ENCODE data around the gene DHX32. TPM values are rescaled to one million over a fixed set of nuclear protein-coding genes. Genes with fewer than 3 reads are reported as not detected.

The DHX32 gene
- polyA plus RNA-seq, 1 donor (not counting 4 experiments of a cell fraction or from before 2014, with no cell fraction given) = 48.3 TPM

DNA sequence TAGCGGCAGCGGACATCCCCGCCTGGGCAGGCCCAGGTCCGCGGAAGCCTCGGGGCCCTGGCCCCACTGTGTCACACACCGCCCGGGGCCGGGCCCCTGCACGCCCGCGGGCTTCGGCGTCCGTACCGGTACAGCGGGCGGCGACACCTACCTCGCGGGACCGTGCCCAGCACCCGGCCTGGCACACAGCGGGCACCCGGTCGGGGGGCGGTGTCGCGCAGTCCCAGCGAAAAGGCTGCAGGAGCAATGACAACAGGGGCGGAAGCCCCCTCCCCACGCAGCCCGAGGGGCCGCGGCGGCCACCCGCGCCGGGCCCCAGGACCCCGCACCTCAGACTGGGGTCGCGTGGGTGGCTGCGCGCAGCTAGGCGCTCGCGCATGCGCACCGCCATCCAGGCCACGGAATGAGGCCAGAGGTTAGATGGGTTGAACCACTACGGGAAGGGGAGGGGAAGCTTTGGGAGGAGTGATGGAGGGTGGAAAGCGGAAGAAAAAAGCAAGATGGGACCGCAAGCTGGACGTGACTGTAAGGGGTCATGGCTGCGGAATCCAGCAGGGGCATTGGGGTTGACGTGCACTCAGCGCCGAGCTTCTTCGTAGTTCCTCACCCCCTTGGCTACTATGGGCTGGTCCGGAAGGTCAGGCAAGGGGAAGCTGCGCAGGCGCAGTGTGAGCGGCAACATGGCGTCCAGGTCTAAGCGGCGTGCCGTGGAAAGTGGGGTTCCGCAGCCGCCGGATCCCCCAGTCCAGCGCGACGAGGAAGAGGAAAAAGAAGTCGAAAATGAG is 58.0 kb downstream of the DHX32 start, which contains the start of the genes BCCIP and UROS:
TSS of gene BCCIP (plus strand) at position 669 of the 785 bp plus-strand sequence. CDS start at position 681, 12 bp downstream.
TSS of gene UROS (minus strand) at position 381 of the 785 bp plus-strand sequence. CDS start 6,759 bp downstream, outside the sequence.
- peak within 1 kb of the TSS; percentile 94 for H3K9ac ChIP-seq (ENCODE audit: control insufficient read depth, extremely low read depth, insufficient read depth, low read length)
- FAIRE-seq (peak; percentile 29), DNase-seq (ENCODE audit: low read depth, low spot score) (peak; percentile 40)
- dilution Hi-C loops (cut with MboI; ENCODE audit: extremely low pct_ligation_motif_present, low sequenced_read_pairs) = no loop called here
- TF ChIP-seq, protein P1, sequence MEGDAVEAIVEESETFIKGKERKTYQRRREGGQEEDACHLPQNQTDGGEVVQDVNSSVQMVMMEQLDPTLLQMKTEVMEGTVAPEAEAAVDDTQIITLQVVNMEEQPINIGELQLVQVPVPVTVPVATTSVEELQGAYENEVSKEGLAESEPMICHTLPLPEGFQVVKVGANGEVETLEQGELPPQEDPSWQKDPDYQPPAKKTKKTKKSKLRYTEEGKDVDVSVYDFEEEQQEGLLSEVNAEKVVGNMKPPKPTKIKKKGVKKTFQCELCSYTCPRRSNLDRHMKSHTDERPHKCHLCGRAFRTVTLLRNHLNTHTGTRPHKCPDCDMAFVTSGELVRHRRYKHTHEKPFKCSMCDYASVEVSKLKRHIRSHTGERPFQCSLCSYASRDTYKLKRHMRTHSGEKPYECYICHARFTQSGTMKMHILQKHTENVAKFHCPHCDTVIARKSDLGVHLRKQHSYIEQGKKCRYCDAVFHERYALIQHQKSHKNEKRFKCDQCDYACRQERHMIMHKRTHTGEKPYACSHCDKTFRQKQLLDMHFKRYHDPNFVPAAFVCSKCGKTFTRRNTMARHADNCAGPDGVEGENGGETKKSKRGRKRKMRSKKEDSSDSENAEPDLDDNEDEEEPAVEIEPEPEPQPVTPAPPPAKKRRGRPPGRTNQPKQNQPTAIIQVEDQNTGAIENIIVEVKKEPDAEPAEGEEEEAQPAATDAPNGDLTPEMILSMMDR (optimal IDR thresholded peaks at IDR 0.05 in 1 of 3, IDR thresholded peaks at IDR 0.05 in 1 of 3, conservative IDR thresholded peaks at IDR 0.05 in 1 of 3; ENCODE audit: extremely low read depth in 1 of 3, insufficient read depth in 2 of 3, low read length in 3 of 3) = no peak
- no peak for TF ChIP-seq EZH2 (IDR thresholded peaks at IDR 0.05; ENCODE audit: low read length)
- peak within 1 kb of the TSS; percentile 100 for H2AFZ ChIP-seq (ENCODE audit: control insufficient read depth, low read length)
- H3K27ac ChIP-seq (ENCODE audit: control insufficient read depth, insufficient read depth, low read length) = peak within 1 kb of the TSS; percentile 99
- H3K36me3 ChIP-seq (ENCODE audit: control insufficient read depth in 2 of 2, extremely low read depth in 1 of 2, insufficient read depth in 2 of 2, low read length in 2 of 2) = peaks cover 2 to 3% of the 10 kb centered on the region in 2 experiments
- H3K9me3 ChIP-seq (ENCODE audit: control insufficient read depth, low read depth, low read length) = no peaks in the 10 kb centered on the region
- peak within 1 kb of the TSS; percentile 88 for H3K4me2 ChIP-seq (ENCODE audit: control insufficient read depth, extremely low read depth, insufficient read depth, low read depth, low read length)
- H4K20me1 ChIP-seq (ENCODE audit: control insufficient read depth, extremely low read depth, insufficient read depth, low read length) = no peaks in the 10 kb centered on the region
- H3K9me1 ChIP-seq (ENCODE audit: control insufficient read depth, extremely low read depth, insufficient read depth, low read length) = no peaks in the 10 kb centered on the region
- H3K79me2 ChIP-seq (ENCODE audit: control insufficient read depth, insufficient read depth, low read length) = peaks cover 56% of the 10 kb centered on the region
- H3K27me3 ChIP-seq (ENCODE audit: control insufficient read depth, extremely low read depth, insufficient read depth, low read length) = no peaks in the 10 kb centered on the region
- peaks cover 19% of the 10 kb centered on the region for H3K4me1 ChIP-seq (ENCODE audit: control insufficient read depth, extremely low read depth, insufficient read depth, low read length)
- peak within 1 kb of the TSS; percentile 82 to 99 (median 98) for H3K4me3 ChIP-seq (ENCODE audit: control insufficient read depth in 2 of 3, extremely low read depth in 1 of 3, insufficient read depth in 2 of 3, low read depth in 1 of 3, low read length in 3 of 3)

DNA sequence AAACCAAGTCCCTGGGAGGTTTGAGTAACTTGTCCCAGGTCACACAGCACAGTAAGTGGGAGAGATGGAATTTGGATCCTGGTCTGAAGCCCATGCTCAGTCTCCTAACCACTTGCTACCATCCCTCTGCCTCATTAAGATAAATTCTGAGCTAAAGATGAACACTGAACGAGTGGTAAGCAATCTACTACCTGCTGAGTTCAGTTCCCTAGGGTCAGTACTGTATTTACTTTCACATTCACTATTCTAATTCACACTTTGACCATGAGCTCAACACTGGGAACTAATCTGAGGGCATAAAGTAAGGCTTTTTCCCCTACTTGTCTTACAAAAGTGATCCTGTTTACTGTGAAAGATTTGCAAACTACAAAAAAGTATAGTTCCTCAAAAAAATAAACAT is 60.4 kb downstream of the DHX32 start:
- dilution Hi-C loops (cut with MboI; ENCODE audit: extremely low pct_ligation_motif_present, low sequenced_read_pairs) = no loop called here

More for the DNA sequence above, 60.4 kb downstream of the DHX32 start:
- H3K9me3 ChIP-seq (ENCODE audit: control insufficient read depth, low read depth, low read length) = no peaks in the 10 kb centered on the region
- no peak overlapping the region for H2AFZ ChIP-seq (ENCODE audit: control insufficient read depth, low read length)
- TF ChIP-seq EZH2 (IDR thresholded peaks at IDR 0.05; ENCODE audit: low read length) = no peak
- TF ChIP-seq, protein P1 (optimal IDR thresholded peaks at IDR 0.05 in 1 of 3, IDR thresholded peaks at IDR 0.05 in 1 of 3, conservative IDR thresholded peaks at IDR 0.05 in 1 of 3; ENCODE audit: extremely low read depth in 1 of 3, insufficient read depth in 2 of 3, low read length in 3 of 3) = no peak
- peaks cover 15% of the 10 kb centered on the region for H3K4me1 ChIP-seq (ENCODE audit: control insufficient read depth, extremely low read depth, insufficient read depth, low read length)
- no peak overlapping the region for H3K4me3 ChIP-seq (ENCODE audit: control insufficient read depth in 2 of 3, extremely low read depth in 1 of 3, insufficient read depth in 2 of 3, low read depth in 1 of 3, low read length in 3 of 3)
- H3K27me3 ChIP-seq (ENCODE audit: control insufficient read depth, extremely low read depth, insufficient read depth, low read length) = no peaks in the 10 kb centered on the region
- no peak overlapping the region for H3K27ac ChIP-seq (ENCODE audit: control insufficient read depth, insufficient read depth, low read length)
- no peaks in the 10 kb centered on the region for H3K9me1 ChIP-seq (ENCODE audit: control insufficient read depth, extremely low read depth, insufficient read depth, low read length)
- DNase-seq (ENCODE audit: low read depth, low spot score) (no peak), FAIRE-seq (no peak)
- H3K9ac ChIP-seq (ENCODE audit: control insufficient read depth, extremely low read depth, insufficient read depth, low read length) = no peak overlapping the region
- H3K79me2 ChIP-seq (ENCODE audit: control insufficient read depth, insufficient read depth, low read length) = peaks cover 42% of the 10 kb centered on the region
- H3K36me3 ChIP-seq (ENCODE audit: control insufficient read depth in 2 of 2, extremely low read depth in 1 of 2, insufficient read depth in 2 of 2, low read length in 2 of 2) = peaks cover 5 to 7% of the 10 kb centered on the region in 2 experiments
- no peak overlapping the region for H3K4me2 ChIP-seq (ENCODE audit: control insufficient read depth, extremely low read depth, insufficient read depth, low read depth, low read length)
- H4K20me1 ChIP-seq (ENCODE audit: control insufficient read depth, extremely low read depth, insufficient read depth, low read length) = no peaks in the 10 kb centered on the region
